CD4-positive, alpha-beta T cell treated with Interleukin-2 at 100 ng/mL for 4 hours (primary cell): ENCODE measurements around the gene HOXD9.

Experiments
- DNase-seq: peaks from one replicate; pipeline ENCODE4 v3.0.0-alpha.2; 2020; ENCODE audit warnings: low spot score

The HOXD9 gene

GRCh38 chr2:176110415-176111308 lies 11.9 kb upstream of the HOXD9 start:
- no peak for DNase-seq

GRCh38 chr2:176111309-176111663 lies 11.2 kb upstream of the HOXD9 start:
- no peak for DNase-seq

- no peak for DNase-seq
Measured at GRCh38 chr2:176111846-176112374, 10.6 kb upstream of the HOXD9 start.

GRCh38 chr2:176112375-176113302 lies 9.9 kb upstream of the HOXD9 start:
- DNase-seq, result no peak

- no peak for DNase-seq
Measured at GRCh38 chr2:176114120-176114929, 8.2 kb upstream of the HOXD9 start.

- DNase-seq, result no peak
Measured at GRCh38 chr2:176114930-176115625, 7.4 kb upstream of the HOXD9 start.

- no peak for DNase-seq
Measured at GRCh38 chr2:176115883-176116813, 6.4 kb upstream of the HOXD9 start, which contains the start of gene HOXD10. Gene HOXD10 (plus strand): TSS chr2:176116778. CDS start chr2:176116834, 56 bp downstream.

GRCh38 chr2:176117162-176117822 lies 5.2 kb upstream of the HOXD9 start:
- no peak for DNase-seq

- no peak for DNase-seq
Measured at GRCh38 chr2:176117823-176118371, 4.6 kb upstream of the HOXD9 start.

- DNase-seq, result no peak
Measured at GRCh38 chr2:176118601-176119339, 3.7 kb upstream of the HOXD9 start.

GRCh38 chr2:176120364-176121189 lies 1.9 kb upstream of the HOXD9 start:
- no peak for DNase-seq

GRCh38 chr2:176121190-176122051 lies 1.1 kb upstream of the HOXD9 start:
- DNase-seq, result no peak

GRCh38 chr2:176122052-176122682 lies 352 bp upstream of the HOXD9 start:
- no peak for DNase-seq

- no peak for DNase-seq
Measured at GRCh38 chr2:176123411-176124109, 1.0 kb downstream of the HOXD9 start.
